NCI-H2227 (cell line): ENCODE measurements around the gene LGALS3BP.

Experiments
- DNase-seq: peaks from one replicate; lab custom pipeline; 2025; ENCODE audit not compliant: unreplicated experiment; lab: John Stamatoyannopoulos, UW

The LGALS3BP gene

DNA sequence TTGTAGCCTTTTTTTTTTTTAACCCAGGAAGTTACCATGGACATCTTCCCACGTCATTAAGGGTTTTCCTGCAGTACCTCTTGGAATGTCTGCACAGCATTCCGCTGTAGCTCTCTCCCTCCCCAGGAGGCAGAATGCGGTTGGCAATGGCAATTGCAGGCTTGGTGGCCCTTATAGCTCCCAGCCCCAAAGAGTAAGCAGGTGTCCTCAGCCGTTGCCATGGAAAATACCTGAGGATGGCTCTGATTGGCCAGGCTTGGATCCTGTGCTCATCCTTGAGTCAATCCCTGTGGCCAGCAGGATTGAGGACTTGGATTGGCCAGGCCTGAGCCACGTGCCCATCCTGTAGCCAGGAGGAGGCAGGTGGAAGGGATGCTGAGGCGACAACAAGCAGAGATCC is 39.0 kb downstream of the LGALS3BP start:
- peak; percentile 30 for DNase-seq

DNA sequence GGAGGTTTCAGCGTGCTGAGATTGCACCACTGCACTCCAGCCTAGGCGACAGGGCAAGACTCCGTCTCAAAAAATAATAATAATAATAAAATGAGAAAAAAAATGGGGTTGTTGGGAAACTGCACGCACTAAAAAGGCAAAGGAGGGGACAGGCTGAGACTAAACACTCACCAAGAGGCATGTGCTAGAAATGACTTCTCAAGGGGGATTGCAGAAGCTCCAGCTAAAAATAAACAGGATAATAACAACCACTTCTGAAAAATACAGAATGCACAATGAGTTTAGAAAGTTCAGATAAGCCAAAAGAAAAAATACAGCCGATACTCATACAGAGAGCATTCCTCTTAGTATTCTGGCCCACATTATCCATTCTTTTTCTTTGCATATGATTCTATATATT is 39.5 kb downstream of the LGALS3BP start:
- DNase-seq = no peak

DNA sequence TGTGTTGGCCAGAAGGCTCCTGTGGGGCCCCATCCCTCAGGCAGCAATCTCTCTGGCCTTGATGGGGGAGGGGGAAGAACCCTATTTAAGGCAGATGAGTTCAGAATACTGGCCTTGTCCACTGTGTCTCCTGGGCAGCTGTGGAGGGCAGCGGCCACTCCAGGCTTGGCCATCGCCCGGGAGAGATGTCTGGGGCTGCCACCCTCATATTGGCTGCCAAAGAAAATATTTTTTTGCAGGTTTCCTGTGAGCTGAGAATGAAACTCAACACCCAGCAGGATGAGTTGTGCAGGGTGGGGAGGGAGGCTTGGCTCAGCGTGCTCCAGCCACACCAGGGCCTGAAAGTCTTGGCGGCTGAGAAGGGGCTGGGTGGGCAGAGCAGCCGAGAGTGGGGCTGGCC is 40.1 kb downstream of the LGALS3BP start:
- no peak for DNase-seq

DNA sequence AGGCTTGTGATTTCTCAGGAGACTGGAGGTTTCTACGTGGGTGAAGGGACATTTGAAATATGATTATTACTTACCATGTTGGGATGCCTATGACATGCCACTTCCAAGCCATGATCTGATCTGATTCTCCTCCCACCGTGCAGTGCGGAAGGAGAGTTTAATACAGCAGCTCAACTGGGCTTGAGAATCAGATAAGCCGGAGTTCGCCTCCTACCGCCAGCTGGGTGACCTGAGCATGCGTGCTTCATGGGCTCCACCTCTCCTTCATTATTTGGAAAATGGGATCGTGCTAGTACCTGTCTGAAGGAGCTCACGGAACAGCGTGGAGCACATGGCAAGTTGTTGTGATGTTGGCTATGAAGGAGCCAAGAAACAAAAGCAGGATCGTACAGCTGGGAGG is 42.2 kb downstream of the LGALS3BP start:
- no peak for DNase-seq

DNA sequence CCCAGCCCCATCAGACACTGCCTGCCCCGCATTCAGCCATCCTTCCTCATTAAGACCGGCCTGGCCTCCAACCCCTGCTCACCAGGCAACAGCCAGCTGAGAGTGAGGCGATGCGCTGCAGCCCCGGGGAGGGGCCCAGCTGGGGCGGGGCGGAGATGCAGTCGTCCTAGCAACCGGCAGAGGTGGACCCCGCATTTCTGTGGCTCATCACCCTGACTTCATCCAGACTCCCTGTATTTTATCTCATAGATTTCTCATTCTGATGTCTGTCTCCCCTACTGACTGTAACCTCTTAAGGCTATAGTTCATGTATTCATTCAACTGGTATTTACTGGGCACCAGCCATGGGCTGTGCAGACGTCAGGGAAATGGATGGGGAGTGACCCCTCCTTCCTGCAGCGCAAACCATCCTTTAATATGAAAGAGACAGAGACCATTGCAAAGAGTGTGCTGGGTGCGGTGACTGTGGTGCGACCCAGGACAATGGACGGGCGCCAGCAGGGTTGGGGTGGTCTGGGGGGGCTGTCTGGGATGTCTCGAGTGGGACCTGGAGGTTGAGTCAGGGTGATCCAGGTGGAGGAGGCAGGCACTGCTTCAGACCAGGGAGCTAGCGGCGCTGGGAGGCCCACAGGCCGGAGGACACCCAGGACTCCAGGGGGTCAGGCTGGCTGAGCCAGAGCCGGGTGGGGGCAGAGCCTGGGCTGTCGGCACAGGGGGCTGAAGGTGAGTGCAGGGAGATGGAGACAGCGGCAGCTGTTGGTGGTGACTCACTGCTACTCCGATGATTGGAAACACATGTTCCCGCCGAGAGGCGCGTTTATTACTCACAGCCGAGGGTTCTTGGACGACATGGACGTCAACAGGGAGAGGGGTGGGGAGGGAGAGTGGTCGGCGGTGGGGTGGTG is 44.1 kb downstream of the LGALS3BP start:
- peak; percentile 77 for DNase-seq

DNA sequence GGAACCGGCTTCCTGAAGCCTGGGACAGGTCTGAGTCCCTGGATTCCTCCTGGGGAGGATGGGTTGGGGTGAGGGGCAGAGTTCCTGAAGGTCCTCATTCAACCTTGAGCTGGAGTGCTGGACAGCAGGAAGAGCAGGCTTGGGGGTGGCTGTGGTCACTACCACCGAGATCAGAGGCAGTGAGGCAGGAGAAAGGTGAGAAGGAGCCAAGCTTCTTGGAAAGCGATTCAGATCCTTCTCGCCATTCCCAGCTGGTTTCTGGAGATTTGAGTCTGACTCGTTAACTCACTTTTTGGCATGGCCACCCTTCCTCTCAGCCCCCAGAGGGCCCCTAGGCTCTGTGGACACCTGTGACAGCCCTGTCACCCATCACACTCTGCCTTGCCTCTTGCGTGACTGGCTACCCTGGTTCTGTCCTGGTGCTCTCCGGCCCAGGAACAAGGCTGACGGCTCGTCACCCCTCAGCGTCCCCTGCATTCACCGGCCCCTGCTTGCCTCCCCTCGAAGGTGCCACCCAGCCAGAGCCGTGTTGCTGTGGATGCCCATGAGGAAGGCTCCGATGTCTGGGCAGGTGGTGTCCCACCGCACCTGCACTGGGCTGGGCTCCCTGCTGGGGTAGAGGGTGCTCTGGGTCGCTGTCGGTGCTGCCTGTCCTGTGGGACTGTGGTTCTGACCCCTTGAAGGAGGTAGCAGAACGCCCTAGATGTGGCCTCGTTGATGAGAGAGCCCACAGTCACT is 44.9 kb downstream of the LGALS3BP start:
- DNase-seq = no peak

DNA sequence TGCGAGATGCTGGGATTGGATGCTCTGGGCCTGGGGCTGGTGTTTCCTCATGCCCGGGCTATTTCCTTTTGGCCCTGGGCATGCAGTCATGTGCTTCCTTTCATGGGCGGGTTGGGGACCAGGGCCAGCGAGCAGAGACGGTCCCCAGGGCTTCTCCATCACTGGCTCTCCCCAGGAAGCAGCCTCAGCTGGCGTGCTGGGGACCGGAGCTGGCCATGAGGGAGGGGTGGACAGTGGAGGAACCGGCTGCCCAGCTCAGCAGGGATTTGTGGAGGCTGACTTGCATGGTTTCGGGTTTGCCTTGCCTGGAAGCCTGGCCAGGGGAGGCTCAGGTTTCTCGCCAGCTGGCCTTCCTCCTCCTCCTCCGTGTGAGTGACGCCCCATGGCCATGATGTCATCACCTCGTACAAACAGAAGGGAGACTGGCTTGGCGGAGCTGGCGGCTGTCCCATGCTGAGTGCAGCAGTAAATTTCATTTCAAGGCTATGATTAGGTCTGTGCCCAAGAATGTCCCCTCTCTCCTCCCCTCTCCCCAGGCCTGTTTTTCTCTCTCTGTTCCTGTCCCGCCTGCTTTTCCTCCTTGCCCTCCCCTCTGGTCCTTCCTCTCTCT is 45.7 kb downstream of the LGALS3BP start:
- peak; percentile 75 for DNase-seq

DNA sequence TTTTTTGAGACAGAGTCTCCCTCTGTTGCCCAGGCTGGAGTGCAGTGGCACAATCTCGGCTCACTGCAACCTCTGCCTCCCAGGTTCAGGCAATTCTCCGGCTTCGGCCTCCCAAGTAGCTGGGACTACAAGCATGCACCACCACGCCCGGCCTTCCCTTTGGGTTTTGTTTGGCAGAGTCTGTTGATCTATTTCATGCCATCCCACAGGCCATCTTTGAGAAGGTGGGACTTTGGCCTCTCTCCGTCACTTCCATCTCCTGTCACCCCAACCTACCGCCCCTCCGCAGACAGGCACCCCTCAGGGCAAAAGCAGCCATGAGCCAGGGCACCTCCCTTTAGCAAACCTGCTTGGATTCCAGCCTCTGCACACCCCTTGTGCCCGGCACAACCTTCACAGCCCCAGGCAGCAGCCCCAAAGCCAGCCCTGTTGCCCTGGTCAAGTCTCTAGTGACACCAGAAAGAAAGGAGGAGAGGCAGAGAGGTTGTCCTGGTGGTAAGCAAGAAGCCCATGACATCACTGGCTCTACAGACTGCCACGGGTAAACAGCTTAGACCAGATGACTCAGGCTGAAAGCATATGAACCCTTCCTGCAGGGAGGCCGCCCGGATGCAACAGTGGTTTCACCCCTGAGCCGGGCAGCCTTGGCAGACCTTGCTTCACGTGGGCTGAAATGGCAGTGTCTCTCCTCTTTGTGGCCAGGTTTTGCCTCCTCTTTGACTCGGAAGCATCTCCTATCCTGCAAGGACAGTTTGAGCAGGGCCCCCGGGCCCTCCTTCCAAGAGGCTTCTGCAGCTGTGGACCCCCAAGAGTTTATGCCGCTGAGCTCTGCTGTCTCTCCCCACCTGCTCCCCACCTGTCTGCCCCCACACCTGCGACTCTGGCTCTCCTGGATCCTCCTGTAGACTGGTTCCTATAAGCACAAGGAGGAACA is 46.4 kb downstream of the LGALS3BP start:
- no peak for DNase-seq

DNA sequence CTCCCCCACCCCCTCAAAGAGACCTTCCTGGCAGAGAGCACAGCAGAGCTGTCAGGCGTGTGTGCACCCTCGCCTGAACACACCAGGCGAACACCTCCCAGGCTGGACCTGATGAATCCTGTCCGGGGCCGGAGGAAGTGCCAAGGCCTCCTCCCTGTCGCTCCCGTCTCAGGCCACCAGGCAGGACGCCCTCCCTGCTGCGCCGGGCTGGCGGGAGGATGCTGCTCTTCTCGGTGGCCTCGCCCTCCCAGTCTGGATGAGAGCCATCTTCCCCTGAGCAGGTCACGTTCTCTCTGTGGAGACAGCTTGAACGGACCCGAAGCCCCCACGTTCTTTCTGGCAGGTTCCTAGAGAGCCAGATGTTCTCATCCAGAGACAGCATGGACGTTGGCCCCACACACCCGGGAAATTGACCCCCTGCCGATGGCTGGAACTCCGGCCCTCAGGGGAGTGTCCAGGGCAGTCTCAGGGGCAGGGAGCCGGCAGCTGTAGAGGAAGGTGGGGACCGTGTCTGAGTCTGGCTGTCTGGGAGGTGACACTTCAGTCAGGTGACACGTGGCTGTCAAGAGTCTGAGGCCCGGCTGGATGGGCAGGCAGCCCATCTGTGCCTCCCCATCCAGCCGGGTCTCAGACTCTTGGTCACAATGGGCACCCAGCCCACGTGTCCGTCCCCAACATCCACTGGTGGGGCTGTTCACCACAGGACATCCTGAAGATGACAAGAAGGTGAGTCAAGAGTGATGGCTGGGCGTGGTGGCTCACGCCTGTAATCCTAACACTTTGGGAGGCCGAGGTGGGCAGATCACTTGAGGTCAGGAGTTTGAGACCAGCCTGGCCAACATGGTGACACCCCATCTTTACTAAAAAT is 49.6 kb downstream of the LGALS3BP start:
- no peak for DNase-seq

DNA sequence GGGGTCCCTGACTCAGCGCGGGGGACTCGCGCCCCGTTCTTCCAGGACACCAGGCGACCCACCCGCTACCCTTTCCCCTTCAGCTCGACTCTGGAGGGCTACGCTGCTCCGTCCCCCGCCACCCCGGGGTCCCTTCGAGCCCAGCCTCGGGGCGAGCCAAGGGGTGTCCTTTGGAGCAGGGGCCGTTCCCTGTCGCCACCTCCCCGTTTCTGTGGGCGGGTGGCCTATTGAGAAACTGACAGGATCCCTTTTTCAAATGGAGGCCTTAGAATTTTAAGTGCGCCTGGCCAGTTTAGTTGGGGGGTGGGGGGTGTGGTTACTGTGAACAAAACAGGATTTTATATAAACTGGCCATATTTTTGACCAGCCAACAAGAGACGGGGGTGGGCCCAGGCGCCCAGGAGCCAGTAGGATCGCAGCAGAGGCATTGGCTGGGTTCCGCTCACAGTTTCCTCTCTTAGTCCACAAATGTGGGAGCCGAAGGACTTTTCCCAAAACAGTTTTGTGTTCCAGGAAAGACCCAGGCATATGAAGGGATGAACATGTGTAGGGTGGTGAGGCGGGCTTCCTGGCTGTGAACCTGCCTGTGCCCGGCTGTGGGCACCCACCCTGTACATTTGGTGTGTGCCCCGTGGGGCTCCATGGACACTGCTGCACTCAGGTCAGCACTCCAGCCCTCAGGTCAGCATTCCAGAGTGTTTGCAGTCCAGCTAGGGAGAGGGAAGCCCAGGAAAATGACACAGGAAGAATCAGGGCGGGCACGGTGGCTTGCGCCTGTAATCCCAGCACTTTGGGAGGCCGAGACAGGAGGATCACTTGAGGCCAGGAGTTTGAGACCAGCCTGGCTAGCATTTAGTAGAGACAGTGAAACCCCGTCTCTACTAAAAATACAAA is 53.8 kb downstream of the LGALS3BP start:
- peak; percentile 49 for DNase-seq

DNA sequence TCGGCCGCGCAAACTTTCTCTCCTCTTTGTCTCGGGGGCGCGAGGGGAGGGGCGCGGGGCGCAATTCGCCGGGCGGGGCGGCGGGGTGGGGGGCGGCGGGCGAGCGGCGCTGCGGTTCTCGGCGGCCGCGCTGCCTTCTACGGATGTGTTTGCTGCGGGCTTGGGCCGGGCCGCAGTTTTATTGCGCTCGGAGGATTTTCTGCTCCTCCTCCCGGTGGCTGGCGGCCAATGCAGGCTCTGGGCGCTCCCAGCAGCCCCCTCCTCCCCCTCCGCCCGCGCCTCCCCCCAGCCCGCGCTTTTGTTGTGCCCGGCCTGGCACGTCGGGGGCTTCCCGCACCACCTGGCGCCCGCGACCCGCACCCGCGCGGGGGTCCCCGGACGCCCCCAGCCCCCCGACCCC is 54.5 kb downstream of the LGALS3BP start, which contains the start of gene TIMP2:
Gene TIMP2 (minus strand): TSS at position 154 of the 400 bp plus-strand sequence. CDS start 299 bp downstream, outside the sequence.
- DNase-seq = peak; percentile 93

DNA sequence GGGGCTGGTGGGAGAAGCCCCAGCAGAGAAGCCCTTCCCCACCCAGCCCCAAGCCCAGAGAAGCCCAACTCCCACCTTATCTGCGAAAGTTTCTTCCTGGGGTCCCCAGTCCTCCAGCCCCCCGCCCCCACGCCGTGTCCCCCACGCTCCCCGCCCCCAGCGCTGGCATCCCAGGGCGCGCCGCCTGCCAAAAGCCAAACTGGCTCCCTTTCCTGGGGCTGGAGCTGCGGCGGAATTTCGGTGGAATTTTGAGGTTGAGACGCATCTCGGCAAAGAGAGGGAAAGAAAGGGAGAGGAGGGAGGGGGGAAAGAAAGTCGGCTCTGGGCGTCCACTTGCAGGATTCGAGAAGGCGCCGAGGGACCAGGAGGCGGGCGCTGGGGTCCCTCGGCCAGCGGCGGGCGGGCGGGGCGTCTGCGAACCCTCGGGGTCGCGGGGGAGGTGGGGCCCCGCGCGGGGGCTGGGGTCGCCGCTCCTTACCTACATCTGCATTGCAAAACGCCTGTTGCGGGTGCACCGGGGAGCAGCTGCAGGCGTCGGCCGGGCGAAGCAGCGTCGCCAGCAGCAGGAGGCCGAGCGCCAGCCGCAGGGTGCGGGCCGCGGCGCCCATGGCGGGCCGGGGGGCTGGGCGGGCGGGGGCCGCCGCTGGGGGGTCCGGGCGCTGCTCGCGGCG is 55.1 kb downstream of the LGALS3BP start:
- peak; percentile 33 for DNase-seq

DNA sequence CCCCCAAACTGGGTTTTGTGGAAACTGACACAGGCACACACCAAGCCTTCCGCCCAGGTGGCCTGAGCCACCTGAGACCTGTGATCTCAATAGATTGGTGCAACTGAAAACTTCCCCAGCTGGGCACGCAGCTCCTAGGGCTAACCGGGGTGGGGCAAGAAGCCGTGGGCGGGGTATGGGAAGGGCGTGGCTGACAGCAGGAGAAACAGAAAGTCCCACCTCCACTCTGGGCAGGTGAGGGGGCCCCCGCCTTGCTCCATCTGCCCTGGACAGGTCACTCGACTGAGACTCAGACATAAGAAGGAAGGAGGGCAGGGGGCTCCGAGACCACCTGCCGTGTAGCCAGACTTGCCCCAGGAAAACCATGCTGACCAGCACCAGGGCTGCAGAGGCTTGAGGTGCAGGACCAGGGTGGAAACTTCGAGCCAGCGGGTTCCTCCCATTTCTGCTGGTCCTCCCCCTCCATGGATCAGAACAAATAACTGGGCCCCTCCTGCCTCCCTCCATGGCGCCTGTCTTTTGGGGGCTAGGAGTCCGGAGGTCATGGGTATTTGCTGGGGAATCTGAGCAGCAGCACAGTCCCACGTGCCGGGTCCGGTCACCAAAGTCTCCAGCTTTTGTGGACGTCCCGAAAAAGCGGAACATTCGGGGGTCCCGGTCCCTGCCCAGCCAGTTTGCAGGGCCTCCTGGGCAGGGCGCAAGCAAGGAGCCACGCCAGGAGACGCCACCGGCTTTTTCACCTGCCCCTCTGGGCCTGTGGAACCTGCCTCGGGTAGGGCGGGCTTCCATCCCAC is 55.9 kb downstream of the LGALS3BP start:
- DNase-seq = peak; percentile 48

DNA sequence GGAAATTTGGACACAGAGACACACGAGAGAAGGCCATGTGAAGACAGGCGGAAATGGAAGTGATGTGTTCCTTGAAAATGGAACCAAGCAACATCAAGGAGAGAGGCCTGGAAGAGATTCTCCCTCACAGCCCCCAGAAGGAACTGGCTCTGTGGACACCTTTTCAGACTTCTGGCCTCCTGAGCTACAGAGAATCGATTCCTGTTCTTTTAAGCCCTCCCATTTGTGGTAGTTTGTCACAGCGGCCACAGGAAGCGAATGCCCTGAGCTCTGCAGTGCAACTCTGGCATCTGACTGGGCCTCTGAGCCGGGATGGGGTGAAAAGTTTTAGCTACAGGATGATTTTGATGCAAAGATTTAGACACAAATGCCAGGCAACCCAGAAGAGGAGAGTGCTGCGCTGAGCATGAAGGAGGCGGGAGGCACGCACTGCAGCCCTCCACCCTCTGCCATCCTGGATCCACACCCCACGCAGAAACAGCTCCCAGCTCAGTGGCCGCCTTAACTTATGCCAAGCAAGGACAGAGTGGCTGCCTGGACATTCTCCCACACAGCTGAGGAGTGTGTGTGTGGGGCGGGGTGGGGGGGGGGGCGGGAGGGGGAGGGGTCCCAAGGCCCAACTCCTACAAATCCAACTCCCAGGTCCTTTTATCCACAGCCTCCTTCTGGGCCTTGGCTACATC is 56.8 kb downstream of the LGALS3BP start:
- no peak for DNase-seq

DNA sequence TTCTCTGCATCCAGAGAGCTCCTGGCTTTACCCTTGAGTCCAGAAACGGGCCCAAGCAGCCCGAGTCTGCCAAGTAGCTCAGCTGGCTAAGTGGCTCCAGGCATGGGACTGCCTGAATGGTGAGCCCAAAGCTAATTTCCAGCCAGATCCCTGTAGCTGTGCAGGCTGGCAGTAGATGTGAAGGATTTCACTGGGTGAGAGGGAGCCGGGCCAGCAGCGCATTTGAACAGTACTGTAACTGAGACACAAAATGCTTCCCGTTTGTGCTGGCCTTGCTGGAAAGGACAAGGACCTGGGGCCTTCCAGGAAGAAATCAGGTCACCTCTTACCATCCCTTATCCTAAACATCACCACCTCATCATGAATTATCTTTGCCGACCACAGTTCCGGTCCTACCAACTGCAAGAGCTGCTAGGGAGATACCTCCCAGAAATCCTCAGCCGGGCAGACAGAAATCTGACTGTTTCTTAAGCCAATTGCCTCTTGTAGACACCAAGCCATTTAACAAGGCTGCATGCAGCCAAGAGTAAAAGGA is 58.2 kb downstream of the LGALS3BP start:
- DNase-seq = no peak
